ENCODE data around the gene CD28.

DNA sequence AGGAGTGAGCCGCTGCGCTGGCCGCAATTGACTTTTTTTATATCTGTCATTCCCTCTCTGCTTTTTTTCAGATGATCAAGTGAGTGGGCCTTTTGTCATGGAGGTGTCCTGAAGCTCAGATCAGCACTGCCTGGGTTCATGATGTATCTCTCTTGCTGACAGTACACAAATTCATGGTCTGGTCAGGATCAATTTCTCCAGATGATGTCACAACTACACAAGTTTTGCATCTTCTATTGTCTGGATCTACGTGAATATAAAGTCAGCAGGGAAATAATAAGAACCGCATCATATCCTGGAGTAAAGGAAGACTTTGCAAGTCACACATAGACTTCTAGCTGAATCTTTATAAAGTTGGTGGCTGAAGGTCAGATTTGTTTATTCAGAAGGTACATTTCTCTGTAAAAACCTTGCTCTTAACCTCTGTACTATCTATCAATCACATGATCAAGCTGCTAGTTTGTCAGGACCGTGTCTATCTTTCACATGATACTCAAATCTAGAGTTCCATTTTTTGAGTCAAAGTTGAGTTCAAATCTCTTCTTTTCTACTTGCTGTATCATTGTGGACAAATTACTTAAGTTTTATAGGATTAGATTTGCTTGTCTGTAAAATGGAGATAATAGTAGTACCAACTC is 13.1 kb upstream of the CD28 start:
- TF ChIP-seq CHD2 (IDR thresholded peaks at IDR 0.05; ENCODE audit: low read length, partially characterized antibody) (no peak), JUN (IDR thresholded peaks at IDR 0.05) (no peak), SMC3 (IDR thresholded peaks at IDR 0.05) (no peak), POLR2A (IDR thresholded peaks at IDR 0.05; ENCODE audit: low read length) (no peak), TFCP2L1 (CRISPR knock-in tag; IDR thresholded peaks at IDR 0.05) (no peak), EP300 (IDR thresholded peaks at IDR 0.05) (no peak), NFE2L2 (conservative IDR thresholded peaks at IDR 0.05; ENCODE audit: low read length) (no peak), CEBPB (IDR thresholded peaks at IDR 0.05) (no peak), CBX2 (IDR thresholded peaks at IDR 0.05; ENCODE audit: borderline replicate concordance, low read depth) (no peak), CHD4 (IDR thresholded peaks at IDR 0.05; ENCODE audit: borderline replicate concordance) (no peak), GATA3 (IDR thresholded peaks at IDR 0.05; ENCODE audit: borderline replicate concordance) (no peak)
- TF ChIP-seq, protein P1, sequence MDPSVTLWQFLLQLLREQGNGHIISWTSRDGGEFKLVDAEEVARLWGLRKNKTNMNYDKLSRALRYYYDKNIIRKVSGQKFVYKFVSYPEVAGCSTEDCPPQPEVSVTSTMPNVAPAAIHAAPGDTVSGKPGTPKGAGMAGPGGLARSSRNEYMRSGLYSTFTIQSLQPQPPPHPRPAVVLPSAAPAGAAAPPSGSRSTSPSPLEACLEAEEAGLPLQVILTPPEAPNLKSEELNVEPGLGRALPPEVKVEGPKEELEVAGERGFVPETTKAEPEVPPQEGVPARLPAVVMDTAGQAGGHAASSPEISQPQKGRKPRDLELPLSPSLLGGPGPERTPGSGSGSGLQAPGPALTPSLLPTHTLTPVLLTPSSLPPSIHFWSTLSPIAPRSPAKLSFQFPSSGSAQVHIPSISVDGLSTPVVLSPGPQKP (IDR thresholded peaks at IDR 0.05; ENCODE audit: low read depth, low read length), result no peak
- TF ChIP-seq, protein P2, sequence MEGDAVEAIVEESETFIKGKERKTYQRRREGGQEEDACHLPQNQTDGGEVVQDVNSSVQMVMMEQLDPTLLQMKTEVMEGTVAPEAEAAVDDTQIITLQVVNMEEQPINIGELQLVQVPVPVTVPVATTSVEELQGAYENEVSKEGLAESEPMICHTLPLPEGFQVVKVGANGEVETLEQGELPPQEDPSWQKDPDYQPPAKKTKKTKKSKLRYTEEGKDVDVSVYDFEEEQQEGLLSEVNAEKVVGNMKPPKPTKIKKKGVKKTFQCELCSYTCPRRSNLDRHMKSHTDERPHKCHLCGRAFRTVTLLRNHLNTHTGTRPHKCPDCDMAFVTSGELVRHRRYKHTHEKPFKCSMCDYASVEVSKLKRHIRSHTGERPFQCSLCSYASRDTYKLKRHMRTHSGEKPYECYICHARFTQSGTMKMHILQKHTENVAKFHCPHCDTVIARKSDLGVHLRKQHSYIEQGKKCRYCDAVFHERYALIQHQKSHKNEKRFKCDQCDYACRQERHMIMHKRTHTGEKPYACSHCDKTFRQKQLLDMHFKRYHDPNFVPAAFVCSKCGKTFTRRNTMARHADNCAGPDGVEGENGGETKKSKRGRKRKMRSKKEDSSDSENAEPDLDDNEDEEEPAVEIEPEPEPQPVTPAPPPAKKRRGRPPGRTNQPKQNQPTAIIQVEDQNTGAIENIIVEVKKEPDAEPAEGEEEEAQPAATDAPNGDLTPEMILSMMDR (IDR thresholded peaks at IDR 0.05), result no peak
- TF ChIP-seq, protein P3, sequence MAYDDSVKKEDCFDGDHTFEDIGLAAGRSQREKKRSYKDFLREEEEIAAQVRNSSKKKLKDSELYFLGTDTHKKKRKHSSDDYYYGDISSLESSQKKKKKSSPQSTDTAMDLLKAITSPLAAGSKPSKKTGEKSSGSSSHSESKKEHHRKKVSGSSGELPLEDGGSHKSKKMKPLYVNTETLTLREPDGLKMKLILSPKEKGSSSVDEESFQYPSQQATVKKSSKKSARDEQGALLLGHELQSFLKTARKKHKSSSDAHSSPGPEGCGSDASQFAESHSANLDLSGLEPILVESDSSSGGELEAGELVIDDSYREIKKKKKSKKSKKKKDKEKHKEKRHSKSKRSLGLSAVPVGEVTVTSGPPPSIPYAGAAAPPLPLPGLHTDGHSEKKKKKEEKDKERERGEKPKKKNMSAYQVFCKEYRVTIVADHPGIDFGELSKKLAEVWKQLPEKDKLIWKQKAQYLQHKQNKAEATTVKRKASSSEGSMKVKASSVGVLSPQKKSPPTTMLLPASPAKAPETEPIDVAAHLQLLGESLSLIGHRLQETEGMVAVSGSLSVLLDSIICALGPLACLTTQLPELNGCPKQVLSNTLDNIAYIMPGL (CRISPR knock-in tag; IDR thresholded peaks at IDR 0.05; ENCODE audit: borderline replicate concordance), result no peak
